Amniotic stem cell (primary cell): ENCODE data around the gene CADPS2.

Experiments
- DNase-seq: peaks from one replicate; lab custom pipeline; 2025; lab: John Stamatoyannopoulos, UW

CADPS2 gene

DNA sequence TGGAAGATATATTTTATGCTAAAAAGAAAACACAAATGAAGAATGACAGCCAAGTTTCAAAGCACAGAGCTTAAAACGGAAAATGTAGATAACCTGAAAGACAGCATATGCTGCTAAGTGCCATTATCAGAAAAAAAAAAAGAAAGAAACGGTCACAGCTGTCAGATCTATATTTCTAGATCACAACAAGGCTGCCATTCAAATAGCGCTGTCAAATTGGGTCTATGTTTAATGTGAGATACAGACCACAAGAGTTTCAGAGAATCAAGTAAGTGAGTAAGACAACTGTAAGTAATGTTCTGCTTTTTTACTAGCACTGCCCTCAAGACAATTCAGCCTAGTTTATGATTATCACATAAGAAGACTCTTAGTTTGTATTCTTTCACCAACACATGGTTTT is 117.4 kb downstream of the CADPS2 start:
- no peak for DNase-seq

DNA sequence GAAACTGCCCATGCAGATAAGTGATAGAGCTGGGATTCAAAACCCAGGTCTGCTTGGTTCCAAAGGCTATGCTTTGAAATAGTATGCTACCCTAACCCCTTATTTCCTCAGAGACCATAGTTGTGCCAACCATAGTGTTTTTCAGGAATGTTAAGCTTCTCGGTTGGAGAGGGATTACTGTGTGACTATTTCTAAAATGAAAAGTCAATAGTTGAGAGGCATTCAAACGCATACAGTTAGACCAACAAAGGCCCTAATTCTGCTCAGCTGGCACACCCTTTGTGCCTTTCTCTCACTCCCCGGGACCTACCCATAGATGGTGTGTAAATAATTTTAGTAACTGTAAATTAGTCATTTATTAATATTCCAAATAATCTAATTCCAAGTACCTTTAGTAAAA is 118.9 kb downstream of the CADPS2 start:
- DNase-seq, result no peak

DNA sequence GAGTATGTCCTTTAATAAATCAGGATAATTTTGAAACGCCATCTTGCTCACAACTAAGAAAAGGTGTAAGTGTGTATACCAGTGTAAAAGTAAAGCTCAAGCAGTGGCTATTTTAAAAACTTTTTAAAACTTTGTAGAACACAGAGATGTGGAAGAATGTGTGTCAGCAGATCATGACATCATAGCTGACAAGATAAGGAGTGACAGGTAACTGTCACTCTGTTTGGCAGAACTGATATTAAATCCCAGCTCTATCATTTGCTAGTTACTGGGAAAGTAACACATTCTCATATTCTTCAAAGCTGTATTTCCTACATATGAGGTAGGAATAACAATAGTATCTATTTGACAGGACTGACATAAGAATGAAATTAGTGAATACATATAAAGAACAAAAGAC is 119.7 kb downstream of the CADPS2 start:
- DNase-seq, result no peak

DNA sequence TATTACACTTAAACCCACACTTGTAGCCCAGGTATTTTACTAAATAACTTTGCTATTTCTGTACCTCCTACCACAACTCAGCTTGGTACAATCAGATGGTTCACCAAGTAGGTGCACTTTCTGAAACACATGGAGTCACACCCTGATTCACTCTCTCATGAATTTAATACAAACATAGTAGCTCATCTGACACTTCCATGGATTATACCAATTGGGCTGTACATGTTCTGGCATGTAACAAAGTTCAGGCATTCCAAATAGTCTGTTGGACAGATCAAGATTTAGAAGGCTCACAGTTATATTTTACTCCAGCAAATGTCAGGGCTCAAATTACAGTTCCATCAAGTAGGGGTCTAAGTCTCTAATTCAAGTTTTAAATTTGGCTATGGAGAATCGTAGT is 121.4 kb downstream of the CADPS2 start:
- no peak for DNase-seq

DNA sequence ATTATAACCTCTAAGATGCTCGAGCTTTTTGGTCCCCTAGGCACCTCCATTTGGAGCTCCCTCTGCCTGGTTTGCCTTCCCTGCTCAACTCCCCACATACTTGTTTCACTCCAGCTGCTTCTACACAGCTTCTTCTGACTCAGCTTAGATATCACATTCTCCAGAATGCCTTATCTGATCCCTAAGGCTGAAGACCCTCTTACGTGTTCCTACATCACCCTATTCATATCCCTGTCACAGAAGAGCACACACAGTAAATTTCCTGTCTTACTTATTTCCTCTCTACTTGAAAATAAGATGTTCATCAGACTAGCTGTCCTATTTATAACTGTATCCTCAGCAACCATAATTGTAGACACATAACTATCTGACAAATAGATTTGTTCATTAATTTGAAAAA is 122.2 kb downstream of the CADPS2 start:
- no peak for DNase-seq

DNA sequence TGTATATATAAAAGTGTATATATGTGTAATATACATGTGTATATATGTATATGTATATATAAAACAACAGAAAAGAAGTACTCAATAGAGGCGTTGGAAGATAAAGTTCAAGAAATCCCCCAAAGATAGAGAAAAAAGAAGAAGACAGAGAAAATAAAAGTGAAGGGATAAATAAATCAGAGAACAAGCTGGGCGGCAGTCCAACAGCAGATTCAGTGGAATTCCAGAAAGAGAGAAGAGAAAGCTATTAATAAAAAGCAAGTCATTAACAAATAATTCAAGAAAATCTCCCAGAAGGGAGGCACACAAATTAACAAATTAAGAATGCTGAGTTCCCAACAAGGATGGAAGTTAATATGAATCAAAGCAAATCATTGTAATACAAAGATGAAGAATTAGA is 124.2 kb downstream of the CADPS2 start:
- DNase-seq, result no peak

DNA sequence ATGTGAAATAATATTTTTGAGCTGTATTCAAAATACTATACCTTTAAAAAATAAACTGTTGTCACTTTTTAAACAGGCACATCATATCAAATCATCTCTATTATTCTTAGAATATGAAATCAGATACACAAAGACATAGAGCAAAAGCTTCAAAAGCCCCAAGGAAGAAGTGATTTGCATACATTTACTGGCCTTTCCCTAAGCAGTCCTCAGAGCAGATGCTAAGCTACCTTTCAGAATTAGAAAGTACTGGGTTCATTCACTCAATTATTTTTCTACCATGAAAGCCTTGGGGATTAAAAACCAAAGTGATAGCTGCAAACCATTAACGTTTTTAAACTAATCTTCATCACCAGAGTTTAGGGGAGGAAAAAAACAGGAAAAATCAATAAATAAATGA is 127.8 kb downstream of the CADPS2 start:
- no peak for DNase-seq

DNA sequence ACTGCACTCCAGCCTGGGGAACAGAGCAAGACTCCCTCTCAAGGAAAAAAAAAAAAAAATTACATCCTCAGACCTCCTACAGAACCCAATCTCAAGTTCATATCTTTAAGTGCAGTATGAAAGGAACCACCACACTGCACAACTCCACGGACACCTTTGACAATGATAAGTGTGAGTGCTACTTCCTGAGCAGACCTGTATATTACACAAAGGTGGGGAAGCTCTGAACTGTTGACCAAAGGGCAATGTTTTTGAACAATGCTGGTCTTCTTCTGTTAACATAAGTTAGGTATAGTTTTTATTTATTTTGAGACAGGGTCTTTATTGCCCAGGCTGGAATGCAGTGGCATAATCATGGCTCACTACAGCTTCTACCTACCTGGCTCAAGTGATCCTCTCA is 129.4 kb downstream of the CADPS2 start:
- DNase-seq, result no peak

DNA sequence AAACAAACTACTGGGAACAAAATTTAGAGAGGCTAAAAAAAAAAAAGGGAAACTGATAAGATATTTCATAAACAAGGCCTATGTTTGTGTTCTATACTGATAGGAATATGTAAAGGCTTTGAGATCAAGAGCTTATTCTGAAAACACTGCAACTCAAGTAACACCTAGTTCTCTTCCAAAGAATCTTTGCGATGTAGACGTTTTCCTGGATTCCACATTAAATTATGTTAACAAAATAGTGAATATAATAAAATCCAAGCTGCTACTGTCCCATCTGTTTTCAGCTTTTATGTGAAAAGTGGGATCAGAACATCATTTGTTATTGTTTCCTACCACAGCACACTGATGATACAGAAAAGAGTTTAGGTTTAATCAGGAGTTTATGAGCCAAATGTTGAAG is 130.6 kb downstream of the CADPS2 start:
- DNase-seq, result no peak

DNA sequence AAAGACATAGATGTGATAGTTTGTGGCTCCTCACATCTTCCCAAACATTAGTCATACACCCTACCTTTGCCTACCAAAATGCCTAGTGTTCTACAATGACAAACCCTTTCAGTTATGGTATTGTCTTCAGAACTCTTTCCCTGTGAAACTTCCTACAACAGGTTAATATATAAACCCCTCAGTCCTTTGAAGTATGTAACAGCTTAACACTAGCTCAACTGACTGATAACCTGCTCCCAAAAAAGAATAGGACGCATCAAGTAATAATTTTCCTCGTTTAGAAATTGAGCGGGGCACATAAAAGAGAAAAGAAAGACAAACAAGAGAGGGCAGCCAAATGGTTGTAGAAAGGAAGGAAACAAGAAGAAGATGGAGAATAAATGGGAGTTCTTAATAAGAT is 133.7 kb downstream of the CADPS2 start:
- DNase-seq, result no peak

DNA sequence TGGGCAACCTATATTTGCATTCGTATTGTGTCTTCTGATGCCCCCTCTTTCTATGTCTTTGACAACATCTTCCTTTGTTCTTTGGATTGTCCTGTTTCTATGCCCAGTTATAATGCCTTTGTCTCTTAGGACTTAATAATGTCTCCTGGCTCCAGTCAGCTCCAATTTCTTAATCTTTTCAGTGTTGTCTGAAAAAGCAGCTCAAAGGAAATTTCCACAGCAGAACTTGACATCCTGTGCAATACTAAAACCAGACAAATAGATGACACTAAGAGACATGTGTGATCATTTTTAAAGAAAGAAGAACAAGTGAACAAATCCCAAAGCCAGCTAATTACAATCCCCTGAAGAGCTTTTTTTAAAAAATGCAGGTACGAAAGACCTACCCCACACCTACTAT is 135.9 kb downstream of the CADPS2 start:
- no peak for DNase-seq

DNA sequence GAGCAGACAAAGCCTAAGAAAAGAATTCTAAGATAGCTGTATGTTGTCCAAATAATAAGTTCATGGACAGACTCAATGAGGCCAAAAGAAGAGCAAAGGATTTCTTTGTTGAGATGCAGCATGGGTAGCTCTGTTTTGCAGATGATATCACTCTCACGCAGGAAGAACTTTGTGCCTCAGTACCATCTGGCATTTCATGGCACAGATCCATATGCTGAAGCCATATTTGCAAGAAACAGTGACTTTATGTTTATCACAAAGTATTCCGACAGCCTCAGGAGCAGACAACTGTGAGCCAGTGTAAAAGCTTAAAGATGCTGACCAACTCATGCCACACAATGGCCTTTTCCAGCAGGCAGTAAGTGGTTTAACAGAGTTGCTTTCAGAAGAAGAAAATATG is 138.1 kb downstream of the CADPS2 start:
- no peak for DNase-seq

DNA sequence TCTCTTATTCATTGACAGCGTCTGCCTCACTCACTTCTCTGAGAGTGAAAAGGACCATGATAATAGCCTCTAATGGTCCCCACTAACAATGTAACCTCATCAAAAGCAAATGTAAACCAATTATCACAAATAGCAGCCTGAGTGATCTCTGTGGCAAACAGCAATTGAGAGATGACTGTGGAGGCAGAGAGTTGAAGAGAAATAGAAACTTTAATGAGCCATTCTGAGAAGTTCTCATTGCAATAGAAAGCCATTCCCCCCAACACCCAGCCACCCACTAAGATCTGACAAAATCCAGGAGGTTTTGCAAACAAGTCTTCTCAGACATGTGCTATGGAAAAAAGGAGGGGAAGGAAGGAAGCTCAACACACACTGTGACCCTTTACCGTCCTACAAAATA is 139.3 kb downstream of the CADPS2 start:
- no peak for DNase-seq

DNA sequence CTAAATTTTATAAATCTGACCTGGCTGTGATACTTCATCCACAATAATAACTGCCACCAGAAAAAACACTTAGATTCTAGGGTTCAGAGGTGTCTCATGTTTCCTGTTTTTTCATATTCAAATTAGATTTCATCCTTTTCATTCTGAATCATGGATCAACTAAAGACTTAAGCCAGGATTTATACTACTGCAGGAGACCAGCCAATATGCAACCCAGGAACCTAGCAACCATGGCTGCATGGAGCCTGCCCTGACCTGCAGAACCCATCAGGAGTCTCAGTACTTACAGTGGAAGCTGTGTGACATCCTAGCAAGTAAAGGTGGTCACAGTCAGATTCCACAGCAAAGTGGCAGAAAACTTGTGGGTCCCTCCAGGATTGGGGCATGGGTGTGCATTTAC is 143.0 kb downstream of the CADPS2 start:
- DNase-seq, result no peak

DNA sequence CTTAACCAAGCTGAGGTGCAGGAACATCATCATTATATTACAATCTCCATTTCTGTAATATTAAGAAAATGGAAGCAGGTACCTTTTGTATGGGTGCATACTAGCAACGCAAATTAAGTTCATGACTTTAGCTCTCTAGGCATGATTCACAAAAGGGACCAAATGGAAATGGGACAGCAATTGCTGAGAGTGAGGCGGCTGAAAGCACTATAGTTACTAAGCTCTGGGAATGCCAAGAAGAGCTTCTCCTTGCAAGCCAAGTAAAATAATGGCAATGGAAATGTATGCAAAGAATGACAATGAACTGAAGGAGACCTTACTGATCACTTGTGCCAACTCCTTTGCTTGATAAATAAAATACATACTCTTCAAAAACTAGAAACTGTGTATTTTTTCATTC is 147.3 kb downstream of the CADPS2 start:
- no peak for DNase-seq

DNA sequence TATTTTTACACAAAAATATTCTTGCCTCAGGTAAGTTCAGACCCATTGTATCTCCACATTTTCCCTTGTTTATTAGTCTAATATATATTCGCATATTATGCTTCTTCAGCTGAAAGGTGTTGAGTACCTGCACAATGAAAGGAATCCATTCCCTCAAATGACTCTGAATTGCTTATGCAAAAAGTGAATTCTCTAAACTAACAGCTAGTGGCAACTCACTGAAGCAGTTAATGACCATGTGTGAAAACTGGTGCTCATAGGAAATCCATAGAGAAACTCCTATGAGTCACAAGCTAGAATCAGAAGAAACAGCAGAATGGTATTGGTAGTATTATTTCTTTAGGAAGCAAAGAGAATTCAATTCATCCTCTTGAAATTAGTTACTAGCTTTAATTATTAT is 150.1 kb downstream of the CADPS2 start:
- DNase-seq, result no peak

DNA sequence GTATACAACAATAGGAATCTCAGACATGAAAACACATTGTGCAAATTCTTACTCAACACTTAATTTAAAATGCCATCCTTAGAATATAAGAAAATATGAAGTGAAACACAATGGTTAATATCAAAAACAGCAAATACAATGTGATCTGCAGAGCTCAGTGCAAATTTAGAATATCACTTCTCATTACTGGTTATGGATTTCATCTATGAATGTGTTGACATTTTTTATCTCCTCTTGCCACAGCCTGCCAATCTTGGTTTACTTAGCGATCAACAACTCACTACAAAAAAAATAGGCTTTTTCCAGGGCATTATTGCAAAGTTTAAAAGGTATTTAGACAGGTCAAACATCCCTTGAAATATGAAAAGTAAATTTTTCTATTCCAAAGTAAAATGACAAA is 158.5 kb downstream of the CADPS2 start:
- no peak for DNase-seq

DNA sequence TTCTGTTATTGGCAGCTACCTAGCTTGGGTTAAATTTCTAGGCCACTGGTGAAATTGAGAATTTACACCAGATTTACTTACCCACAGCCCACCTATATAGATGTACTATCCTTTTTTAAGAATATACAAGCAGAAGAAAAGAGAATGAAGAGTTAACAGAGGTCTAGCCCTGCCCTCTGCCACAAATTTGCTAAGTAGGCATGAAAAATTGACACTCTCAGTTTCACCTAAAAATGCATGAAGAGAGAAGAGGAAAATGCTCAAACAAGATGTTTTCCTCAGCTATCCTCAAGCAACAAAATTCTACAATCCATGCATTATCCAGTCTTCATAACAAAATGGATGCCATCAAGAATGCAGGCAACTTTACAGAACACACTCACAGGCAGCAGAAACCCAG is 158.9 kb downstream of the CADPS2 start:
- no peak for DNase-seq

DNA sequence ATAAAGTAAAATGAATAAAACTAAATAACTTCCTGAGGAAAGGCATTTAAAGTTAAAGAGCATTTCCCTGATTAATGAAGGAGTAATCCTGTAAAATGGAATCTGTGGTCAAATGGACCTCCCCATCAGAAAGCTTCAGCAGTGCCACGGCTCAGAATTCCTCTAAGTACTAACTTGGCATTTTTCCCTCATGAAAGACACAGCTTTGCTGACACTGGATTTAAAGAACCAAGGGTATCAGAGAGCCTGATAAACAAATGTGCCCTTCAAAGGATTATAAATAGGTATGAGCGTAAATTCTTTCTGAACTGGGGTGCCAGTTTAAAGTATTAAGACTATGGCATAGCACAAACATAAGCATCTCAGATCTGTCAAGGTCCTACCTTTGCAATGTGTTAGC is 159.4 kb downstream of the CADPS2 start:
- no peak for DNase-seq

DNA sequence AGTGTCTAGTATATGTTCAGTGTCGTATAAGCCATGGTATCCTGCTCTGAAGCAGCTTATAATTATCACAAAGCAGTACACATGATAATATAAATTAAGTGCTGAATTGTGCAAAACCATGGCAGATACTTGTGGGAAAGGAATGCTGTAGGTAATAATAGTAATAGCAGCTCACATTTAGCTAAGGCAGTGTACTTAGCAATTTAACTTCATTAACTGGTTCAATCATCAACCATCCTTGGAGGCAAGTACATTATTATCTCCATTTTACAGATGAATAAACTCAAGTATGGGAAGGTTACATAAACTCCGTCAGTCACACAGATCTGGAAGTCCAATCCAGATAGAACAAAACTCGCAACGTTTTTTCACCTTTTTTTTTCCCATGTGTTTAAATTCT is 161.9 kb downstream of the CADPS2 start:
- no peak for DNase-seq

DNA sequence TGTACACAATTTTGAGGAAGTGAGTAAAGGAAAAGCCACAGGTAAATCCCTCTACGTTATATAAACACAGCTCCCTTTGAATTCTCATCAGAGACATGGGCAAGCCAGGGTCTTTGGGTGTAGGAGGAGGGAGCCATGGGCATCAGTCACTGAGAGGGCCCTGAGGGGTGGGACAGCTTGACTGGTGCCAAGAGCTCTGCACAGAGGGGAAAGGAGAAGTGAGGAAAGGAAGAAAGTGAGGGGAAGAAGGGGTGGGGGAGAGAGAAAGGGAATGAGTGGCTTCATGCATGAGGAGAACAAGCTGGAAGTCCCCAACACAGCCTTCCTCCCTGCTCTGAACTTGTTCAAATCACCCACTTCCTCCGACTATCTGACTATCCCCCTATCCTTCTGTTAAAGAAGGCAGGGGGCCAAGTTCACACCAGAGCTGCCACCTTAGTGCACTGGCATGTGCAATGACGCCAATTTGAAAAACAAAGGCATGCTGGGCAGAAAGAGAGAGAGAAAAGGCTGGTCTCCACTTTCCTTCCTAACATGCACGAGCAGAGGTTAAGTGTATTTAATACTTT is 167.2 kb downstream of the CADPS2 start:
- DNase-seq, result no peak

DNA sequence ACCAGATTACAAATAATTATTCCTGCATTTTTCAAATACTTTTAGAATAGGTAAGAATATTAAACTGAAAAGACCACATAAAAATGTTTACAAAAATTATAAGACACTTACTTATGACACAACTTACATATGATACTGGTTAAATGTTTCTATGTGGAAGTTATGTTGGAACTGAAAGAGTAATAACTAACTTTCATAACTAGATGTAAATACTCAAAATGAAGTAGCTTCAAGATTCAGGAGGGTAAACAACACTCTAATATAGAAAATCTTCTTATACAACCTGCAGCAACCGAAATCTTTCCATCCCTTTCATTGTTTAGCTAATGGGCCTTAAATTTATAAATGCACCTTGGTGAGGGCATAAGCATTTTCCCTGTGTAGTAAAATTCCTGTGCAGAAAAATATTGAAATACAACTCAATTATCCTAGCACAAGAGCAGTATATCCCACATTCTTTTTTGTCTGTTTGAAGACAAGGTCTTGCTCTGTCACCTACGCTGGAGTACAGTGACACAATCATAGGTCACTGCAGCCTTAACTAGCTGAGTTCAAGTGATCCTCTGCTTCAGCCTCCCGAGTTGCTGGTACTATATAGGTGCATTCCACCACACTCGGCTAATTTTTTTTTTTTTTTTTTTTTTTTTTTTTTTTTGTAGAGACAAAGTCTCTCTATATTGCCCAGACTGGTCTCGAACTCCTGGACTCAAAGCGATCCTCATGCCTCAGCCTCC is 168.7 kb downstream of the CADPS2 start:
- no peak for DNase-seq

DNA sequence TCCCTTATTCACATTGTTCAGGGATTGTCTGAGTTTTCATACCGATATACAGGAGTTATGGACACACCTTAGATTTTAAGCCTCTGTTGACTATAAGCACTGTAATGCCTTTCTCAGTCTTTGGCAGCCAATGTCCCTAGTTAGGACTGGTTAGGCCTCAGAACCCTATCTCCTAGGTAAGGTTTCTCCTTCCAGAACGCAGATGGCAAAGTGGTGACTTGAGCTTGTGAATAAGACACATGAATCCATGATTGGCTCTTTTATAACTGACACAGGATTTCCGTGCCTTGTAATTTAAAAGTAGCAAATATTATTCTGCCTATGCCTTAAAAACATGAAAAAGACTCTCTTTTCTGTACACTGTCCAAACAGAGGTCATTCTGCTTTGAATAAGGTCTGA is 171.1 kb downstream of the CADPS2 start:
- no peak for DNase-seq

DNA sequence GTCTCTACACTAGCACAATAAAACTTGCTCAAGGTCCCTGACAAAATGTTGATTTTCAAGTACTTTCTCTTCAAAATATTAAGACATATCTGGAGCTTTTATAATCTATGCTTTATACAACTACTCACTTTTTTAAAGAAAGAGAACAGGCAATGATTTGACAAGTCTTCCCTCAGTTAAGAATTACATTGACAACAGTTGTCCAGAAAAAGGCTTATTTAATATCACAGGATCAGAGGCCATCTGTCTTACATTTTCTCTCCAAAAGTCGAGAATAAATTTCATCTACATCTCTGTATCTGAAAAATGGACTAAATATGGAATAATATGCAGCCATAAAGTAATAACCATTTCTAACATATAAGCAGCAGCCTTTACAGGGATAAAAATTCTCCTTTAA is 175.3 kb downstream of the CADPS2 start:
- no peak for DNase-seq
